Measurements from ENCODE around the gene FGD3.
"Not testable (repeated sequence)": the region's sequence is repeated elsewhere in the genome, so short reads cannot be mapped to it uniquely, and the experiment has no call there.

The FGD3 gene

GRCh38 chr9:93011114-93011513 is 63.8 kb downstream of the FGD3 start:
- no peak for DNase-seq

- DNase-seq = no peak
Measured at GRCh38 chr9:93012963-93013855, 65.9 kb downstream of the FGD3 start.

GRCh38 chr9:93013856-93014582 is 66.7 kb downstream of the FGD3 start:
- DNase-seq = no peak

DNA sequence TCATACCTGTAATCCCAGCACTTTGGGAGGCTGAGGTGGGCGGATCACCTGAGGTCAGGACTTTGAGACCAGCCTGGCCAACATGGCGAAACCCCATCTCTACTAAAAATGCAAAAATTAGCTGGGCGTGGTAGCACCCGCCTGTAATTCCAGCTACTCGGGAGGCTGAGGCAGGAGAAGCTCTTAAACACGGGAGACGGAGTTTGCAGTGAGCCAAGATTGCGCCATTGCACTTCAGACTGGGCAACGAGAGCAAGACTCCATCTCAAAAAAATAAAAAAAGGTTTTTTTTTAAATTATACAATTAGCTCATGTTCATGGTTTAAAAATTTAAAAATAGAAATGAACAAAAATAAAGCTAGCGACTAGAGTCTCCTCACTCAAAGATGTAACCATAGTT is 67.9 kb downstream of the FGD3 start:
- not testable (repeated sequence) for DNase-seq

- no peak for DNase-seq
Measured at GRCh38 chr9:93017621-93018020, 70.3 kb downstream of the FGD3 start.

DNA sequence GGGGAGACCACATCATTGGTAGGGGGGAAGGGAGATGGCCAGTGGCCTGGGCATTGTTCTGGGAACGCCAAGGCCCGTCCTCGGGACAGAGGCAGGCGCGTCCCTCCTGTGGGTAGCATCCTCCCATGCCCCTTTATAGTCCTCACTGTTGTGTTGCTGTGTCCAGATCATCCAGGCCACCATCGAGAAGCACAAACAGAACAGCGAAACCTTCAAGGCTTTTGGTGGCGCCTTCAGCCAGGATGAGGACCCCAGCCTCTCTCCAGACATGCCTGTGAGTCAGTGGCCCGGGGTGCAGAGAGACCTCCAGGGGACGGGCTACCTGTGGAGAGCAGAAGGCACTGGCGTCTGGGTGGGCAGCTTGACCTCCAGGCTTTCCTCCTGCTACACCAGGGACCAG is 72.8 kb downstream of the FGD3 start:
- no peak for DNase-seq

DNA sequence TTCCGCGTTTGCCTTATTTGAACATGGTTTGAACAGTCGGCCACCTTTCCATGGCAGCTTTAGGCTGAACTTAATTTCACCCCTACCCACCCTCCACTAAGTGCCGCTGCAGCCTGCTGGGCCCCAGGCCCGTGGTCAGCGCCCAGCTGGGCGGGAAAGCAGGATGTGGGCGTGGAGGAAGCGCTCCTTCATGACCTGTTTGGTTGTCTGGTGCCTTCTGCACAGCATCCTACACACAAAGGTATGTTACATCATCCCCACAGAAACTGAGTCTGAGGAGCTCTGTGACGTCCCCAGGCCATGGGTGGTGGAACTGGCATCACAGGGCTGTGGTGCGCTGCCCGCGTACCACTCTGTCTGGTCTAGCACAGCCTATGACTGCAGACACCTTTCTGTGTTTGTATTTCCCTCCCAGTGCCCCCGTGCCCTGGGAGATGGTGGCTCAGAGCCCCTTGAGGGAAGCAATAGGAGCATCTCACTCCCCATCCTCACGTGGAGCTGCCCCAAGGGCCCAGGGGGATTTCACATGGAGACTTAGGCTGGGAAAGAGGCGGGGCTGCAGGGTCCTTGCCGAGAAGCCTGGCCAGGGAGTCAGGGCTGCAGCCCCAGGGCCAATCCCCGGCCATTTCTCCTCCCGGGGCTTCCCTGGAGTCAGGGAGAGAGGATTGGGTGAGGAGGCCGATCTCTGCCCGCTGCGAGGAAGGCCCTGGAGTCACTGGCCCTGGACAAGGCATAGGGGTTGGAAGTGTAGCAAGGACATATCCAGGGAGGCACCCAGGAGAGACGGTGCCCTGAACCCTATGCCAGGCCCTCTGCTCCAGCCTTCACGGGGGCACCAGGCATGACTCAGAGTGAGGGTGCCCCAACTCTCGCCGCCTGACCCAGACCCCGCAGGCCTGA is 73.7 kb downstream of the FGD3 start:
- DNase-seq = no peak

GRCh38 chr9:93022066-93022465 is 74.7 kb downstream of the FGD3 start:
- no peak for DNase-seq

GRCh38 chr9:93022721-93023520 is 75.6 kb downstream of the FGD3 start:
- no peak for DNase-seq

GRCh38 chr9:93023521-93023815 is 76.1 kb downstream of the FGD3 start:
- DNase-seq = no peak

DNA sequence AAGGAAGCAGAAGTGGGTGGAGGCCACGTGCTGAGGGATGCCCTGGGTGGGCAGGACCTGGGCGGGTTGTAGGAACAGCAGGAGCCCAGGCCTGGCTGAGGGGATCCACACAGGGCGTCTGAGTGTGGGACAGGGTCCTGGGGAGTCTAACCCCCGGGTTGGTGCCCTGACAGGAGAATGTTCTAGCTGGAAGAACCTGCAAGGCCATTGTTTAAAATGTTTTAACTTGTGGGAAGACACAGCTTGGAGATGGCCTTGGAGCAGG is 77.3 kb downstream of the FGD3 start:
- no peak for DNase-seq

DNA sequence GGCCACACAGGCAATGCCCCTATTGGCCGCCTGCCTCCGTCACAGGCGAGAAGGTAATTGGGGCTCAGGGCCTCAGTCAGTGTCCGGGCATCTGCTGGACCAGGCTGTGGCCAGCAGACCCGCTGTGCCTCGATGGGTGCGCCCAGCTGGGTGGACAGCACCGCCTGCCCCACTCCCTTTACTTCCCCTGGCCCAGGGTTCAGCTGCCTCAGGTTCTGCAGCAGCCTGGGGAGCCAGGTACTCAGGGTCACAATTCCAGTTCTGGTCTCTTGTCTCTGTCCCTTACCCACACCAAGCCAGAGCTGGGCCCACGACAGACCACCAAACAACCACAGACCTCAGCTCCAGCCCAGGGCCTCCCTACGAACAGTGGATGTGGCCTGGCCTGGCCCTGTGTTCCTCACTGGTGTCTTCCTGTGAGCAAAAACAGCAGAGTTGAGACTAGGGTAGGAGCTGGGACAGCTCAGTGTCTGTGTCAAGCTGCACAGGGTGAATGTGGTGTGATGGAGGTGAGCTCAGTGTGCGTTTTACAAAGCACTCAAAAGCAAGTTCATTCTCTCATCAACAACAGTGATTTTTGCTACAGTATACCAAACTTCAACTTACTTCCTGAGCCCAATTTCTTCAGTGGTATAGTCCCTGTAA is 77.8 kb downstream of the FGD3 start:
- DNase-seq = no peak

- DNase-seq = no peak
Measured at GRCh38 chr9:93025736-93026135, 78.4 kb downstream of the FGD3 start.

GRCh38 chr9:93026640-93027039 is 79.3 kb downstream of the FGD3 start:
- DNase-seq = no peak

DNA sequence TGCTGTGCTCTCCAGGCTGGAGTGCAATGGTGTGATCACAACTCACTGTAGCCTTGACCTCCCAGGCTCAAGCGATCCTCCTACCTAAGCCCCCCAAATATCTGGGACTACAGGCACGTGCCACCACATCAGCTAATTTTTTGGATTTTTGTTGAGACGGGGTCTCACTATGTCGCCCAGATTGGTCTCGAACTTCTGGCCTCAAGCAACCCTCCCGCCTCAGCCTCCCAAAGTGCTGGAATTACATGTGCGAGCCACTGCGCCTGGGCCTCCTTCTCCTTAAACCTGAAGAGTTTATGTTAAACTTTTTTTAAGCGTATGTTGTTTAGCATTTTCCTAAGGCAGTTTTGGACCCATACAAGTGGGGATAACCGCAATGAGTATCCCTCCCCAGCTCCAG is 80.4 kb downstream of the FGD3 start:
- no peak for DNase-seq

DNA sequence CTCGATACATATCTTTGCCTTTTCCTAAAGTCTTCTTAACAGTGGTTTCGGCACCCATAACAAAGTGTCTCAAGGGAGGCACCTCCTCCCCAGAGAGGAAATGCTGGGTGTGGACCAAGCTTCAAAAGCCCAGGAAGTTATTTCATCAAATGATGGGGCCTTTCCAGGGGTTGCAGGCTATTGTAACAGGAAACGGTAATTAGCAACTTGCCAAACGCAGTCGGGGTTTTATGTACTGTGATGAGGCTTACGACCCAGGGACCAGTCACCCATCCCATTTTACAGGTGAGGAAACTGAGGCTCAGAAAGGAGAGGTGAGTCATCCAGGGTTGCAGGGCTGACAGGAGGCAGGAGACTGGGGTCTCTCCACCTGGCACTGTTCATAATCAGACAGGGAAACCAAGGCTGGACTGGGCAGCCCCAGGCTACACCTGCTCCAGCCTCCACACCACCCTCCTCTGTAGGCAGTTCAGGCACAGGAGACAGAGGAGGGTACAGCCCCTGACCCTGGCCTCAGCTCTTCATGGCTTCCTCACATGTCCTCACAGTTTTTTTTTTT is 81.2 kb downstream of the FGD3 start:
- DNase-seq = peak; percentile 15 to 38

GRCh38 chr9:93030642-93031628 is 83.6 kb downstream of the FGD3 start:
- no peak for DNase-seq

- no peak for DNase-seq
Measured at GRCh38 chr9:93031629-93032430, 84.5 kb downstream of the FGD3 start.

GRCh38 chr9:93032545-93032944 is 85.2 kb downstream of the FGD3 start:
- DNase-seq = no peak

DNA sequence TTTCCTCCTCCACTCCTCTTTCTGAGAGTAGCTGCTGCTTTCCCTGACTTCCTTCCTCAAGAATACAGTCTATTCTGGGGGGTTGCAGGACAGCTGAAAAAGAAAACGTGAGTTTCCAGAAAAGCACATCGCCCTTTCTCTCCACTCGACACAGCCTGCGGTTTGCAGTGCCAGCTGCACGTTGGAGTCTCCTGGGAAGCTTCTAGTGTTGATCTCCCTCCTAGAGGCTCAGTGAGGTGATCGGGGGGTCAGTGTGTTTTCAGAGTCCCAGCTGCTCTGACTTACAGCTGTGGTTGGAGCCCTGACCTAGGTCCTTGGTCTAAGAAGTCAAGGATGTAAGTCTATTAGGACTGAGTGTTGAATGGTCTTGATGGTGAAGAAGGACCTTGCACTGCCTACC is 86.2 kb downstream of the FGD3 start:
- DNase-seq = no peak
